HG03469 (cell line): ENCODE data around the gene PLCB1.
"Not testable (repeated sequence)": the region's sequence is repeated elsewhere in the genome, so short reads cannot be mapped to it uniquely, and the experiment has no call there.

Experiments
- ATAC-seq: cut with Tn5 transposase; IDR thresholded peaks from one replicate; pipeline ENCODE4 v1.9.1; 2021; ENCODE audit warnings: mild to moderate bottlenecking, moderate library complexity, moderate number of reproducible peaks; ENCODE audit not compliant: unreplicated experiment

The PLCB1 gene

GRCh38 chr20:8131598-8132483, at the start of gene PLCB1:
Gene PLCB1 (plus strand): TSS chr20:8132266. CDS start chr20:8132652, 386 bp downstream.
- peak; percentile 54 for ATAC-seq

GRCh38 chr20:8082989-8083388, 49.1 kb upstream of the PLCB1 start:
- ATAC-seq: no peak

DNA sequence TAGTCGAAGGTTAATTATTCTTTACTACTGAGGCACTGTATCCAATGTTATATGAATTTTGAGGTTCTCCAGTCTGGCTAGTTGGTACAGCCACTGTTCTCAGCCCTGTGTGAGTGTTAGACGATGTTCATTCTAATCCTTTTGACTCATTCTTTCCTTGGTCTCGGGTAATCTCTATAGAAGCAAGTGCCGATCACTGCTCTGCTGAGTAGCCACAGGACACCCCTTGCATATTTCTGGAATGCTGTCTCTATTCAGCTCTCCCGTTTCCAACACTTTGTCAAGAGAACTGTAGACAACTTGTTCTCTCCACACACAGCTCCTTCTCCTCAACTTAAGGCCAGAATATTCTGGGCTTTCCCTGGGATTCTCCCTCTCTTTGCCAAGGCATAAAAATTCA, 42.4 kb upstream of the PLCB1 start:
- ATAC-seq: no peak

GRCh38 chr20:8094415-8094818, 37.6 kb upstream of the PLCB1 start:
- no peak for ATAC-seq

GRCh38 chr20:8094850-8095249, 37.2 kb upstream of the PLCB1 start:
- no peak for ATAC-seq

DNA sequence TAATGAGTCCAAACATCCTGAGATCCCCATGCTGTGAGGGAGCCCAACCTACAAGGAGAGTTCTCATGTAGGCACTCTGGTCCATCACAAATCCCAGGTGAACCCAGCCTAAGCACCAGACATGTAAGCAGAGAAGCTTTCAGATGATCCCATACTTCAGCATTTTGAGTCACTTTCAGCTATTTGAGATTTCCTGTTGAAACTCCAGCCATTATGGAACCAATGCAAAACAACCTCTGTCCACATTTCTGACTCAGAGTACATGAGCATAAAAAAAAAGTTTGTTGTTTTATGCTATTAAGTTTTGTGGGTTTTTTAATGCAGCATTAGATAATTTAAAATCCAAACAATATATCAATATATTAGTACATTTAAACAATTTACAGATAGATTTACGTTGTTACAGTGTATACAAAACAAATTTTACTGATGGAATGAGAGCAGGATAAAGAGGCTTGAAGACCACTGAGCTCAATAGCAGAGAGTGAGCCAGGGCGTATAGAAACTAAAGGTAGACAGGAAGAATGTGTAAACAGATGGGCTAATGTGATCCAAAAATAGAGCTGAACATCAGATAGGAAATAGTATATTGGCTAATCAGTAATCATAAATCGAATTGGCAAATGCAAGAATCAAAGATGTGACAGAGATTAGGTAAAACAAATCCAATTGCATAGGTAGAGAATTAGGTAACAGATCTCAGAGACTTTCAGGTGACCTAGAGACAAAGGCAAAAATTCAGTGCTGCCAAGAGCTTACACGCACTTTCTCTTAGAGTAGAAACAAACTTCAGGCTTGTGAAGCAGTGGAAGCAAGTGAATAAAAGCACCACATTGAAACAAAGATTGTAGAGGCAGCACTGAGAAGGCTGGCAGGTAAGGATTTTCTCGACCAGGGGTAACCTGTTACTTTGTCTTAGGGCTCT, 36.2 kb upstream of the PLCB1 start:
- ATAC-seq: no peak

DNA sequence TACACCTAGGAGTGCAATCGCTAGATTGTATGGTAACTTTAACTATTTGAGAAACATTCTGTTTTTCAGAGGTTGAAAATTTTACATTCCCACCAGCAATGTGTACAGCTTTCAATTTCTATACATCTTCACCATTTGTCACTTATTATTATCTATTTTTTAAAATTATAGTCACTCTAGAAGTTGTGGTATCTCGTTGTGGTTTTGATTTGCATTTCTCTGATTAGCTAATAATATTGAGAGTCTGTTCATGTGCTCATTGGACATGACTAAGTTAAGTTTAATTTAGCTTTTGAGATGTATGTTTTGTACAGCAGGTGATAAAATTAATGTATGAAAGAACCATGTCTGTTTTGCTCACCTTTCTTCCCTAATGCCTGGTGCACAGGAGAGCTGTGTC, 34.8 kb upstream of the PLCB1 start:
- no peak for ATAC-seq

- no peak for ATAC-seq
Observed at GRCh38 chr20:8104252-8104651, 27.8 kb upstream of the PLCB1 start.

DNA sequence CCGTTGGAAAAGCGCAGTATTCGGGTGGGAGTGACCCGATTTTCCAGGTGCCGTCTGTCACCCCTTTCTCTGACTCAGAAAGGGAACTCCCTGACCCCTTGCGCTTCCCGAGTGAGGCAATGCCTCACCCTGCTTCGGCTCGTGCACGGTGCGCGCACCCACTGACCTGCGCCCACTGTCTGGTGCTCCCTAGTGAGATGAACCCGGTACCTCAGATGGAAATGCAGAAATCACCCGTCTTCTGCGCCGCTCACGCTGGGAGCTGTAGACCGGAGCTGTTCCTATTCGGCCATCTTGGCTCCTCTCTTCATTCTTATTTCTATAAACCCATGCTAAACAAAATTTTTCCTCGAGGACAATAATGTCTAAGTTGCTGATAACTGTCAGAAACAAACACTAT, 17.5 kb upstream of the PLCB1 start:
- not testable (repeated sequence) for ATAC-seq

DNA sequence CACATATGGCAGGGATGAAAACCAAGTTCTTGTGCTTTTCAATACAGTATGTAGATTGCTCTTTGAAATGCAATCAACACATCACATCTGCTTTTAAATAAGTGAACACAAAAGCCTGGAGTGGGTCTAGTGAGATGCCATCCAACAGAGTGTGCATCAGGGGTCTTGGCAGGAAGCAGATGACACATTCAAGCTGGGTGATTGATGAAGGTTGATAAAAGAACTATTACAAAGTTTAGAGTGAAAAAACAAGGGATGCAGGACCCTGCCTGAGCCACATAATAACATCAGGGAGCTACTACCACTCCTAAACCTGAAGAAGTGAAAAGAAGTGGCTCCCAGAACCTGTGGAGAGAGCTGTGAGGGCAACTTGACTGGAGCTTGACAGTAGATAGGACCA, 16.6 kb upstream of the PLCB1 start:
- no peak for ATAC-seq

- ATAC-seq: no peak
Observed at GRCh38 chr20:8116067-8116811, 15.8 kb upstream of the PLCB1 start.

- no peak for ATAC-seq
Observed at GRCh38 chr20:8117636-8118035, 14.4 kb upstream of the PLCB1 start.

- no peak for ATAC-seq
Observed at GRCh38 chr20:8118039-8118438, 14.0 kb upstream of the PLCB1 start.

DNA sequence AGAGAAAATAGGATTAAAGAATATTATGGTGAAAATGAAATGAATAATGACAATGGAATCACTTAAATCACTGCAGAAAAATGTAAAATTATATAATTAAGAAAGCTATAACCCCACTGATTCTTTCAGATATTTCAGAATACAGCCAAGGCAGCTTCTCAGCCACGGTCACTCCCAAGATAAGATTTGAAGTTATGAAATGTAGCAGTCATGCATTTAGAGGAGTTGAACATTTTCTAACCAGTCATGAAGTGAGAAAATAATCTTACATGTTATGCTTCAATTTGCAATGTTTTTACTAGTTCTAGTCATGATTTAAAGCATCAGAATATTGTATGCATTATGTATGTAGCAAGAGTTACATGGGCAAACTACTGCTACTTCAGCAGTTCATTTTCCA, 13.3 kb upstream of the PLCB1 start:
- ATAC-seq: no peak

GRCh38 chr20:8121666-8122065, 10.4 kb upstream of the PLCB1 start:
- ATAC-seq: no peak

DNA sequence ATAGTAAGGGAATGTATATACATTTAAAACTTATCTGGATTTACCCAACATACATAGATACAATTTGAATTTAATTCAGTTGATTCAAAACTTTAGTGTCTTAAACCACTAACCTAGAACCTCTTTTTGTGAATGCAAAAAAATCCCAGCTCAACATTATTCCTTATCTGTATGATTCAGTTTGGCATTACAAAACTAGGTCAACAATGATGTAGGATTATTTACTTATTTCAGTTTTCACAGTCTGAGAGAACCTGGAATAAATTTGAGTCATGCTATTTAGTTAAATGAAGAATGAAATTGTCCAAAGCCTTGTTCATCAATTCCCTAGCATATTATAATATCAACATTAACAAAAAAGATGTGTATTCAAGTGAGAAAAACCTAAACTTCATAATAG, 7.4 kb upstream of the PLCB1 start:
- ATAC-seq: no peak

GRCh38 chr20:8126181-8126580, 5.9 kb upstream of the PLCB1 start:
- no peak for ATAC-seq

DNA sequence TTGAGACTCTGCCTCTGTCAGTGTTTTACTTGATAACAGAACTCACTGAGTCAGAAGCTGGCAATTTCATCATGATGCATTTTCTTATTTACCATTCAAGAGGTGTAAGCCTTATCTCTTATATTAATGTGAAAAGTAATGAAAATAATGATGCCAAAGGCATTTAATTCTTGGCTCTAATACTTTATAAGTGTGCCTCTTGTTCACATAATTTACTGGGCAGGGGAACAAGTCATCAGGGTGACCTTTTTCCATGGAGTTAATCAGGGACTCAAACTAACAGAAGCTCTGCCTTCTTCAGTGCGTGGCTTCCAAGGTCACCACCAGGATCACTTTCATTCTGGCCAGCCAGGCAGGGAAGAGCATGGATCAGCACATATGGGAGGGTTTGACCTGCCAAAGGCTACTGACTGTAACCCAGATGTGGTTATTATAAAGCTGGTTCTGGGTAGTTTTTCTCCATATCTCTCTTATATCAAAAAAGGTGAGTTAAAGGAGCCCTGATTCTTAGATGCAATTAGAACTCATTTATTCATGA, 5.2 kb upstream of the PLCB1 start:
- ATAC-seq: no peak

DNA sequence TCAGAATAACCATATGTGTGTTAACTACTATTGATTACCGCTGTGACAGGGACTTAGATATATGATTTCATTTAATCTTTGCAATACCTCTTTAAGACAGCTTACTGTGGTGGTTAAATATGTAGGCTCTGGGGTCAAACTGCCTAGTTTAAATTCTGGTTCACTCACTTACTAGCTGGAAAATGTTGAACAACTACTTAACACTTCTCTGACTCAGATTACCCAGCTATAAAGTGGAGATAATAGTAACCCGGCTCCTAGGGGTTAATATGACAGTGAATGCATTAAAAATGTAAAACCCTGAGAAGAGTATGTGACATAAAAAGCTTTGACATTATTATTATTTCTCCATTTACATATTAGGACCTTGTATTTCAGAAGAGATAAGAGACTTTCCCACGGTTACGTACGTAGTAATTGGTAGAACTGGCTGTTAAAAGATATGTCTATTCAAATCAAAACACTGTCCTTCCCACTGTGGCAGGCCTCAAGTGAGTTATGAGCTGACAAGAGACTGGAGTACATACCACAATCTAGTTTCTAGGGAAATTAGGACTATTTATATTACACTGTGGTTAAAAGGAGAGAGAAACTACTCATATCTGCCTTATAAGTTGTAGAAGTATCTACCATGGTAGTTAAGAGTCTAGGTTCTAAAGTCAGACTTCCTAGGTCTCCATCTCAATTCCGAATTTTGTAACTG, 4.4 kb upstream of the PLCB1 start:
- ATAC-seq: peak; percentile 93
